ENCODE data around the gene PTCD3.

Gene PTCD3

DNA sequence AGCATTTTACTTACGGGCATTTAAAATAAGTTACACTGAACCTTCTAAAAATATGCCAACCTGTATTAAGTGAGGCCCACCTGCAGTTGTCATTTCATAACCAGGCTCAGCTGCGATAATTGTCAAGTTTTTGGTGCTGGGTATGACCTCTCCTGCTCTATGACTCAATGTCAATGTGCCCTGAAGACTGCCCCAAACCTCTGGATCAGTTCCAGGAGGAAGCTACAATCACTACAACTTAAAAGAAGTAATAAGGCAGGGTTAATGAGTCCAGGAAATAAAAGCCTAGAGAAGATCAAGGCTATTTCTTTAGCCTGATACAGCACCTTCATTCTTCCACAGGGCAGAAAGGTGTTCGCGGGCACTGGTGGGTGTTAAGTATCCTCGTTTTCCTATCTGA is 23.3 kb upstream of the PTCD3 start:
- no peak for DNase-seq (ENCODE audit: low read depth)

DNA sequence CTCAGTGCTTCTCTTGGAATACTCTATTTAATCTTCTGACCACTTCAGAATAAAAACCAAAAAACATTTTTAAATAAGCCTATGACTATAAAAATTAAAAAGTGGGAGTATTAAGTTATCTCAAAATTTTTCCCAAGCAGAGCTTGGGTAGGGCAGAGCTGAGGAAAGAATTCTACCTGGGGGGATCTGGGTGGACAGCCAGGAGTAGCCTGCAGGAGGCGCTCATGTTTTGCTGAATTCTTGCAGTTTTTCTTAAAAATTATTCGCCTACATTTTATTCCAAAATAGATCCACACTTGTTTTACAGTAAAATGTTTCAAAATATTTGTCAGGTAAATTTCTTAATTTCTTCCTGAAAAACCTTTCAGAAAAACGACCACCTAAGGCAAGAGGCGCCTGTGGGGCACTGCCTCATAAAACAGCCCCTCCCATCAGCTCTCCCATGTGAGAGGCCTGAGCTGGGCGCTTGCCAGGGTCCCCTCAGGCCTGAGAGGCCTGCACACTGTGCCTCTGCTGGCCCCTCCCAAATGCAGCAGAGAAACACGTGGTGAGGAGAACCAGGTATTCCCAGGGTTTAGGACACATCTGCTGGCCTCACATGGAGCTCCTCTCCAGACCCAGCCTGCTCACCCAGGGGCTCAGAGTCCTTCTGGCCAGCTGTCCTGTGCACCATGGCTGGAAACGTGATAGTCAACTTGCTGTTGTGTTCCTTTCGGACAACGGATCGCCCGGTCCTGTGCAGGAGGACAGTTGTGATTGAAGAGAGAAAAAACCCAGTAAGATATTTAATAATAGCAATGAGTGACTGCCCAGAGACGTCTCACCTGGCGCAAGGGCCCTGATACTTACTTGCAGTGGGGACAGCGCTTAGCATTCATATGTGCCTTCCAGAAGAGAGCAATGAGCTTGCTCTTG is 17.8 kb upstream of the PTCD3 start:
- DNase-seq (ENCODE audit: low read depth) = no peak

DNA sequence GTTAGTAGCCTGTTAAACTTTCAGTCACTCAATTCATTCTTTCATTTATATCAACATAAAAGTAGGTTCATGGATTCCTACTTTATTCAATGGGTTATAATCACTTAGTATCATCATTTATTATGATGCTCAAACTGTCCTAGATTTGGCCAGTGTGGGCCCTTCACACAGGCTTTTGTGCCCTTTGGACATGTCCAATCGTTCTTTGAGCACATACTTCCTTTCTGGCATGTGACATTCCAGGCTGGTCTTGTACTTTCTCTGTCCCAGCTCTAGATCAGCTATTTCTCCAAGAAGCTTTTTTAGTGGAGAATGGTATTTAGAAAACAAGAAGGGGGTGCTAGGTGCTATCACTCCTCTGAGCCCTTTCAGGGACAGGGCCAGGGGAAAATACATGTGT is 11.8 kb upstream of the PTCD3 start:
- DNase-seq (ENCODE audit: low read depth) = no peak

DNA sequence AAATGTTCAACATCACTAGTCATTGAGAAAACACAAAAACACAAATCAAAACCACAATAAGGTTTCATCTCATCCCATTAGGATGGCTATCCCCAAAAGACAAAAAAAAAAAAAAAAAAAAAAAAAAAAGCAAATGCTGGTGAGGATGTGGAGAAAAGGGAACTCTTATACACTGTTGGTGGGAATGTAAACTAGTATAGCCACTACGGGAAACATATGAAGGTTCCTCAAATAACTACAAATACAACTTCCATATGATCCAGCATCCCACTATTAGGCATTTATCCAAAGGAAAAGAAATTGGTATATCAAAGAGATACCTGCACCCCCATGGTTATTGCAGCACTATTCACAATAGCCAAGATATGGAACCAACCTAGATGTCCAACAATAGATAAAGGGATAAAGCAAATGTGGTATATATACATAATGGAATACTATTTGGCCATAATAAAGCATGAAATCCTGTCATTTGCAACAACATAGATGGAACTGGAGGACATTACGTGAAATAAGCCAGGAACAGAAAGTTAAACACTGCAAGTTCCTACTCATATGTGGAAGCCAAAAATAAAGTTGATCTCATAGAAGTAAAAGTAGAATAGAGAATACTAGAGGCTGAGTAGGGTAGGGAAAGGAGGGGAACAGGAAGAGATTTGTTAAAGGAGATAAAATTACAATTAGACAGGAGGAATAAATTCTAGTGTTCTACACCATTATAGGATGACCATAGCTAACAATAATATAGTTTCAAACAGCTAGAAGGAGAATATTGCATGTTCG is 8.7 kb upstream of the PTCD3 start:
- DNase-seq (ENCODE audit: low read depth) = no peak

DNA sequence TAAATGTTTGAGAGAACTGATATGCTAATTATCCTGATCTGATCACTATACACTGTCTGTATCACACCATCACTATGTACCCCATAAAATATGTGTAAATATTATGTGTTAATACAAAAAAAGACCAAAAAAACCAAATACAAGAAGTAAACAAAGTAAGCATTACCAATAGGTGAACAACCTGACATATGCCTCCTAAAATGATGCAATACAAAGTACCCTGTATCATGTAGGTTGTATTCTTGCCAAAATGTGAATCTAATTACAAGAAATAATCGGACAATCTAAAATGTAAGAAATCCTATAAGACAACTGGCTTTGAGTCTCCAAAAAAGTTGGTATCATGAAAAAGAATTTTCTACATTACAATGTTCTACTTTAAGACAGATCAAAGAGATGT is 8.1 kb upstream of the PTCD3 start:
- no peak for DNase-seq (ENCODE audit: low read depth)

DNA sequence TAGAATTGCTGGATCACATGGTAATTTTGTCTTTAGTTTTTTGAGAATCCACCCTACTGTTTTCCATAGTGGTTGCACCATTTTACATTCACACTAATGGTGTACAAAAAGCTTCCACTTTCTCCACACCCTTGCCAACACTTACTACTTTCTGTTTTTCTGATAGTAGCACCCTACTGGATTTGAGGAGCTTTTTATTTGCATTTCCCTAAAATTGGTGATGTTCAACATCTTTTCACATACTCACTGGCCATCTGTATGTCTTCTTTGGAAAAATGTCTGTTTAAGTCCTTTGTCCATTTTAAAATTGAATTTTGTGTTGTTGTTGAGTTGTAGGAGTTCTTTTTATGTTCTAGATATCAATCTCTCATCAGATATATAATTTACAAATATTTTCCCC is 3.9 kb upstream of the PTCD3 start:
- no peak for DNase-seq (ENCODE audit: low read depth)

DNA sequence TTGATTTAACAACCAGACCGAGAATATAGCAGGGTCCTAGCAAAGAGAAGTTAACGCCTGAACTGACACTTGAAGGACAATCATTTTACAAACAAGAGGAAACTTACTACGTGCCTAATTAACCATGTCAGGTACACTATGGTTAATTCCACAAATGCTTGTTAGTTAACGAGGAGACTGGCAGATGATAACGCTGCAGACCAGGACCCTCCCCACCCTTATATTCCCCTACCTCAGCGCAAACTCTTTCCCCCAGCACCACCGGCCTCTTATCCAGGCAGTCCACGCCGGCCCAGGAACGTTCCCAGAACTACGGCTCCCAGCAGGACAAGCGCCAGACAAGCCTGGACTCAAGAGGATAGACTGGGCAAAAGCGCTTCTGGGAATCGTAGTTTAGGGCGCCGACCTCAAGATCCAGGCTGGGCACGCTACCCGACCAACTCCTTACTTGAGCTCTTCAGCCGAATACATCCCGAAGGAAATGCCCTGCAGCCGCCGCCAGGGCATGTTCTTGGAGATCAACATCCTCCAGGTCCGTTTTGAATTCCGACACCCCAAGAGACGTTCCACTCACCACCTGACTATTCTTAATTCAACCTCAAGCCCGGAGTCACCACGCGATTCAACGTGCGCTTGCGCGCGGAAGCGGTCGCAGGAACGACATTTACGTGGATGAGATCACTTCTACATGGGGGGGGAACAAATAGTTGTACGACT is 625 bp upstream of the PTCD3 start, which contains the start of gene POLR1A:
Gene POLR1A (minus strand): TSS at position 635 of the 717 bp plus-strand sequence. CDS start 110 bp downstream, at position 525.
- DNase-seq (ENCODE audit: low read depth) = peak; percentile 45

DNA sequence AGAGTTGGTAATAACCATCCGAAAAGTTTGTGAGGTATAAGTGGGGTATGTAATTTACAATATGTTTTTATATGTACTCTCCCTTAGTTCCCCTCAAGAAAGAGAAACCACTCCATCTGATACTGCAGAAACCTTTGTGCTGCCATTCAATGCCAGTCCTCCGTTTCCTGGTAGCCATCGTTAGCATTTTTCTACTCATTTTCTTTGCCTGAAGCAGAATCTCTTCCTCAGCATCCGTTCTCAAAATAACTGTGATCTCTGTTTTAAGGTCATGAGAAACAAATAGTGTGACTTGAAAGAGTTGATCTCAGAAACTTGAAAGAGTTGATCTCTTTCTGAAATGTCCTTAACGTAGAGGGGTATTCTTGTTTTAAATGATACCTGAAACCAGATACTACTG is 996 bp downstream of the PTCD3 start:
- DNase-seq (ENCODE audit: low read depth) = no peak

DNA sequence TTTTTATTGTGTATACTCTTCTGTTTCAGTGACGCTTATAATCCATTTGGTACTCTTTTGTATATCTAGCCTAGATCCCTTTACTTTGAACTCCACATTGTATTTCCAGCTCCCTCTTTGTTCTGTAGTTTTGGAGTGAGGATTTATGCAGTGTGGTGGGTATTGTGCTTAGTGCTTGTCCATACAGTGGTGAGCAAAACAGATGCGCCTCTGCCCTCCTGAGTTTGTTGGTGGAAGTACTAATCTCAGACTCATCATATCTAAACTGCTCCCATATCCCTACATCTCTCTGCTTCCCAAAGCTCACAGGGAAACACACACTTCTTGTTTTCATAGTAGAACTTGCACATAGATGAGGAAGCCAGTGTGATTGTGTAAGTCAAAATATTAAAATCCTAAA is 12.1 kb downstream of the PTCD3 start:
- no peak for DNase-seq (ENCODE audit: low read depth)

DNA sequence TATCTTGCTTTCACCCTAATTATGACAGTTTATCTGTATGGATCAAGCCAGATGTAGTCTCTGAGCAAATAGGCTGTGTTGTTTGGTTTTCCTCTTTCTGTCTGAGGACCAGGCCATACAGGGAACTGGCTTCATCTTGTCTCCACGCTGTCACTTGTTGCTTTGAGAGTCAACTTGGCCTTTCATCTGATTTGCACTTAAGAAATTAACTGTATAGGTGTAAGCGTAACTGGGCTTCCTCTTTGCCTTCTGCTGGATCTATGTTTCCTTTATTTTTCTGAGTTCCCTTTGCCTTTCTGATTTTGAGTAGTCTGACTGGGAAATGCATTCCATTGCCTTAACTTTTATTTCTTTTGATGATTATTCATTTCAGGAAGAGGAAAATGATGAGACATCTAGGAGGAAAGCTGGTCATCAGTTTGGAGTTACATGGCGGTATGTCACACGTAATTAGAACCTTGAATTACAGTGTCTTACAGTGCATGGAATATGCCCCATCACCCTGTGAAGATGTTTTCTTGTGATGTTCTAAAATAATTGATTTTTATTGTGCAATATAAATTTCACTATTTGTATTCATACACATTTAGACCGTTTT is 17.4 kb downstream of the PTCD3 start:
- no peak for DNase-seq (ENCODE audit: low read depth)

DNA sequence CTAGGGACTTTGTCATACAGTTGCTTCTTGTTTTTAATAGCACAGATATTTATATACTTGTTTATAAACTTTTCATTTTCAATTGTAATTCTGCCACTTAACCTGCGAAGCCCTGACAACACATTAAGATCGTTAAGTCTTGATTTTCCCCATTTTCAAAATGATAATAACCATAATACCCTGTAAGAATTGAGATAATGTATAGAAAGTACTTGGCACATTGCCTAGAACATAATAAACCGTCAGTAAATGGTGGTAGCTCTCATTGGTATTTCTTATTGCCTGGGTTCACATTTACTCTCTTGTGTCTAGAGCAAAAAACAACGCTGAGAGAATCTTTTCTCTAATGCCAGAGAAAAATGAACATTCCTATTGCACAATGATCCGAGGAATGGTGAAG is 18.6 kb downstream of the PTCD3 start:
- no peak for DNase-seq (ENCODE audit: low read depth)

DNA sequence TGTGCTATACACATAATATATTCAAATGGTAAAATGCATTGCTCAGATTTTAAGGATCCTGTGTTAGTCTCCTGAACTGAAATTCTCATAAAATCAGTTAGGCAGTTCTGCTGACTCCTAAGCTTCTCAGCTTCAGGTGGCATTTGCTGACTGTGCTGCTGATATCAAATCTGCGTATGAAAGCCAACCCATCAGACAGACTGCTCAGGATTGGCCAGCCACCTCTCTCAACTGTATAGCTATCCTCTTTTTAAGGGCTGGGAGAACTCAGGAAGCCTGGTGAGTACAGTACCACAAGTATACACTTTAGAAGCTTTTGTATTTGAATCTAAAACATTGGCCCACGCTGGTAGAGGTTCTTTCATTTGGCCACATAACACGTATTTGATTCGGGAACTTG is 28.7 kb downstream of the PTCD3 start:
- no peak for DNase-seq (ENCODE audit: low read depth)

DNA sequence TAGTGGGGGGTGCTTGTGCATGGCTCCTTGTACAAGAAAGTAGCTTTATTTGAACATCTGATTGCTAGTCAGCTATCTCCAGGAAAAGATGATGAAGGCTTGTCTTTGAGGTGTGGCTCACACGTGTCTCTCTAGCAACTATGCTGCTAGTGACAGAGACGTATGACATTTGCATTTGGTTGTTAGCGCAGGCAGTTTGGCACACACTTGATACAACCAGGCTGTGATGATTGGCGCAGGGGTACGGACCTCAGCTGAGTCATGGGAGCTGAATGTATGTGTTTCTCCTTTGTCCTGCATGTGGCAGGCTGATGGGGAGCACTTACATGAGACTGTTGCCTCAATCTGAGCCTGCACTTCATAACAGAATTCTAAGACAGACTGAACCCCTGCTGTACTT is 29.6 kb downstream of the PTCD3 start:
- no peak for DNase-seq (ENCODE audit: low read depth)

DNA sequence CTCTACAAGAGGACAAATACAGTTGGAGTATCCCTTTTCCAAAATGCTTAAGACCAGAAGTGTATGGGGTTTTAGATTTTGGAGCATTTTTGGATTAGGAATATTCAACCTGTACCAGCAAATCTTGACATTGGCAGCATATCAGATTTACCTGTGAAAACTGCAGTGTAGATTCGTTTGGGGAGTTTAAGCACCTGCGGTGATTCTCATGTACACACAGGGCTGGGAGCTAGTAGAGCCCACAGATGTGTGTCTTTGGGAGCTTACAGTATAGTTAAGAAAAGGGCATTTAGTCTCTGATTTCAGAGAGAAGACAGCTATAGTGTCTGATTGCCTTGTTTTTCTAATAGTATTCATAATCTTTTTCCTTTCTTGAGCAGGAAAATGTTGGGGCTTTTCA is 30.1 kb downstream of the PTCD3 start:
- DNase-seq (ENCODE audit: low read depth) = no peak

DNA sequence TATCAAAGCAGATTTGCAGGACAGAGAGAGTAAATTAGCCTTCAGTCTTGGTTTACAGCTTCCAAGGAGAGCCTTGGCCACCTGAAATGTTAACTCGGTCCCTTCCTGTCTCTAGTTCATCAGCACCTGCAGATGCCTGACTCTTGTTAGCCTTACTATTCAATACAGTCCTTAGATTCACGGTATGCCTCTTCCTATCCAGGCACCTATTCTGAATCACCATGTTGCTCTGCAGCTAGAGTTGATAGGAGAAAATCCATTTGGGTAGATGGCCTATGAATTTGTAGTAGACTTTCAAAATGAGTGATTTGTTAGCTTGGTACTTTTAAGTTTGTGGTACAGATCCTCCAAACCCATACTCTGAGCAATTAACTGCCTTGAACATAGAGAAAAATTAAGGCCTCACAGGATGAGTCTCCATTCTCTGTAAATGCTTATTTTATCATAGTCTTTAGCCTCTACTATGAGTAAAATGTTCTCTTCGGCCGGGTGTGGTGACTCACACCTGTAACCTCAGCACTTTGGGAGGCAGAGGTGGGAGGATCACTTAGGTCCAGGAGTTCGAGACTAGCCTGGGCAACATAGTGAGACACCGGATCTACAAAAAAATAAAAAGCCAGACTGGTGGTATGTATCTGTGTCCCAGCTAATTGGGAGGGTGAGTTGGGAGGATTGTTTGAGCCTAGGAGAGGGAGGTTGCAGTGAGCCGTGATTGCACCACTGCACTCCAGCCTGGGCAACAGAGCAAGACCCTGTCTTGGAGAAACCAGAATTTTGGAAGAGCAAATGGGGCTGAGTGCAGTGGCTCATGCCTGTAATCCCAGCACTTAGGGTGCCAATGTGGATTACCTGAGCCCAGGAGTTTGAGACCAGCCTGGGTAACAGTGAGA is 32.9 kb downstream of the PTCD3 start:
- no peak for DNase-seq (ENCODE audit: low read depth)

DNA sequence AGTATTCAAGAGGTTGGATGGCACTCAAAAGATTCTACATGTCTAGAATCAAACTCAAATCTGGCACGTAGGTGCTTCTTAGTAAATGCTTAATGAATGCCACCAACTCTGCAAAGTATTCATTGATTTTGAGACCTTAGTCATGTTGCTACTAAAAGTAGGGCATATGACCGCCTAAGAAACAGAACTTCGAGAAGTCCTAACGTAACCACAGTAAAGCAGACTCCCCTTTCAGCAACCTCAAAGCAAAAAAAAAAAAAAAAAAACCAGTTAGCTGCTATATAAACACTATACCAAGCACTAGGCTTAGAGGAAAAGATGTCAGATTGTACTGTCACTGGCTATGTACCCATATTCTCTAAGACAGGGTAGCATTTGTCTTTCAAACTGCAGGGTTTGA is 33.9 kb downstream of the PTCD3 start:
- no peak for DNase-seq (ENCODE audit: low read depth)

DNA sequence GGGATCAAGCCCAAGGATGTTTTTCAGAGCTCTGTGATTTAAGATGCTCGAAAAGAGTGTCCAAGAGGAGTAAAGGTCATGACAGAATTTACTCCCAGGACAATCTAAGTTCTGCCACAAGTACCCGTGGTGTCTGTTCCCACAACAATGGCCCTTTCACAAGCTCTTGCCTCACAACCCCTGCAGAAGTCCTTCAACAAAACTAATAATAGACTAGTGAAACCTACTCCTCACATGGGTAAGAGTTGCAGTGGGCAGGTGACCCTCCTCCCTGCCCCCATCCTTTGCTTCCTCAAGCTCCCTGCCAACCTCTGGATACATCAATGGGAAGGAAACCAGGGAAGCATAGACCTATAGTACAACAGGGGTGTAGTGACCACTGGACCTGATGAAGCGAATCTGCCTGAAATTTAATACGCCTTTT is 34.9 kb downstream of the PTCD3 start:
- DNase-seq (ENCODE audit: low read depth) = no peak

DNA sequence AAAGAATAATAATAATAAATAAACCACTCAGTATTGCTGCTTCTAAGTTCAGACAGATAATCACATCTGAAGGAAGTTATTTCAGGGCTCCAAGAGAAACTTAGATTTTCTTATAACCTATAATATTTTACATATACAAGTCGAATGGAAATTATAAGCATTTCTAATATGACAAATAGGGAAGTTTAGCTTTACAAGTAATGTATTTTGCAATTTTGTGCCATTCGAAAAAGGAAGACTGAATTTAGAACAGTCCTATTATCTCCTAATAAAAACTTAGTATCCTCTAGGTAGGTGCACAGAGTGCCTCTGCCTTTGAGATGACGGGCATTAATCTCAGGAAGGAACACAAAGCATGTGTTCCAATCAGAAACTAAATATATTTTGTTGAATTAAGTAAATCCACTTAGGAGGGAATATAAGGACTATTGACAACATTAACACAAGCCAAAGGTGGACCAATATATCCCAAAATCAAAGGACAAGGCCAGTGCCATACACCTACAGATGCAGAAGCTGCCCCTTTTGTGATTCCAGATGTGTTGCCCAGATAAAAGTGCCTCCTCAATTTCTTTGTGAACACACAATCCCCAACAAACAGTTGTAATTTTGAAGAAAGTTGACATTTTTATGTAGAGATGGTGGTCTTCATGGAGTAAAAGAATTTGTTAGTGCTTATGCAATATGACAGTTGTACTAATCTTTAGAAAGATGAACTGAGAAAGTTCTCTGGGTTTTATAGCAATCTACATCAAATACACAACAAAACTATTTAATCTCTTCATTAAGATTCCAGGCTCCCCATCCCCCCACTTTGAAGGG is 36.6 kb downstream of the PTCD3 start:
- no peak for DNase-seq (ENCODE audit: low read depth)

DNA sequence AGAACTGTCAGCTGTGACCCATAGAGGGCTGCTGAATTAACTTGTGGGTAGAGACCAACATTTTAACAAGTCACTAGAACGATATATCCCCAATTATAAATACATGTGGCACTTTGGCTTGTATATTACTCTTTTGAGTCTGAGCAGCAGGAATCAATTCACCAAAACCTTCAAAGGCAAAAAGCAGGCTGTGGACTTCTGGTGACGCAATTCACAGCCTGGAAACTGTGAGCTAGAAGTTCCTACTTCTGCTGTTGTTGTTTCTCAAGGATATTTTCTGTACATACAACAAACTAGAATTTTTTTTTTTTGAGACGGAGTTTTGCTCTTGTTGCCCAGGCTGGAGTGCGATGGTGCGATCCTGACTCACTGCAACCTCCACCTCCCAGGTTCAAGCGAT is 37.3 kb downstream of the PTCD3 start:
- no peak for DNase-seq (ENCODE audit: low read depth)

Data from stimulated activated CD8-positive, alpha-beta memory T cell treated with anti-CD3 and anti-CD28 coated beads, Interleukin-7, amount 100 ng/mL, for 24 hours (primary cell).